ENCODE measurements around the gene CES3.
A peak's percentile ranks its signal among the peaks of the same experiment; 100 is the strongest.

CES3 gene

GRCh38 chr16:67013233-67013822 is 52.3 kb downstream of the CES3 start:
- H3K36me3 ChIP-seq (ENCODE audit: control insufficient read depth, insufficient read depth, low read length), result no peaks in the 10 kb centered on the region
- peaks cover 18% of the 10 kb centered on the region for H3K4me1 ChIP-seq (ENCODE audit: control insufficient read depth, insufficient read depth, low read length, poor library complexity, severe bottlenecking)
- peak overlapping the region; percentile 27 for H3K4me3 ChIP-seq (ENCODE audit: extremely low read depth, insufficient read depth, low read length, poor library complexity, severe bottlenecking)
- H3K27ac ChIP-seq (ENCODE audit: low read depth, low read length, severe bottlenecking), result peak overlapping the region; percentile 72
- H3K9me3 ChIP-seq (ENCODE audit: control insufficient read depth, low read length), result no peaks in the 10 kb centered on the region
- WGBS, 2 experiments (ENCODE audit: insufficient coverage in 2 of 2), result 14 to 26% methylated on average over 13 to 17 of the region's 21 CpGs

GRCh38 chr16:67013823-67014633 is 53.0 kb downstream of the CES3 start:
- H3K4me1 ChIP-seq (ENCODE audit: control insufficient read depth, insufficient read depth, low read length, poor library complexity, severe bottlenecking), result peaks cover 18% of the 10 kb centered on the region
- H3K9me3 ChIP-seq (ENCODE audit: control insufficient read depth, low read length), result no peaks in the 10 kb centered on the region
- H3K36me3 ChIP-seq (ENCODE audit: control insufficient read depth, insufficient read depth, low read length), result no peaks in the 10 kb centered on the region
- peak overlapping the region; percentile 72 for H3K27ac ChIP-seq (ENCODE audit: low read depth, low read length, severe bottlenecking)
- H3K4me3 ChIP-seq (ENCODE audit: extremely low read depth, insufficient read depth, low read length, poor library complexity, severe bottlenecking), result peak overlapping the region; percentile 27
- WGBS, 2 experiments (ENCODE audit: insufficient coverage in 2 of 2), result 4 to 6% methylated on average over 53 to 56 of the region's 70 CpGs

- Histone ChIP-seq H3K36me3 (ENCODE audit: control insufficient read depth, insufficient read depth, low read length) (no peaks in the 10 kb centered on the region), H3K27ac (ENCODE audit: low read depth, low read length, severe bottlenecking) (peak overlapping the region; percentile 72), H3K9me3 (ENCODE audit: control insufficient read depth, low read length) (no peaks in the 10 kb centered on the region), H3K4me3 (ENCODE audit: extremely low read depth, insufficient read depth, low read length, poor library complexity, severe bottlenecking) (peak overlapping the region; percentile 27), H3K4me1 (ENCODE audit: control insufficient read depth, insufficient read depth, low read length, poor library complexity, severe bottlenecking) (peaks cover 18% of the 10 kb centered on the region)
- 70 to 75% methylated on average over 2 to 3 of the region's 6 CpGs for WGBS, 2 experiments (ENCODE audit: insufficient coverage in 2 of 2)
Measured at GRCh38 chr16:67014634-67015312, 53.7 kb downstream of the CES3 start.

GRCh38 chr16:67015313-67015731 is 54.3 kb downstream of the CES3 start:
- Histone ChIP-seq H3K4me3 (ENCODE audit: extremely low read depth, insufficient read depth, low read length, poor library complexity, severe bottlenecking) (no peak overlapping the region), H3K9me3 (ENCODE audit: control insufficient read depth, low read length) (no peaks in the 10 kb centered on the region), H3K4me1 (ENCODE audit: control insufficient read depth, insufficient read depth, low read length, poor library complexity, severe bottlenecking) (peaks cover 18% of the 10 kb centered on the region), H3K36me3 (ENCODE audit: control insufficient read depth, insufficient read depth, low read length) (no peaks in the 10 kb centered on the region), H3K27ac (ENCODE audit: low read depth, low read length, severe bottlenecking) (no peak overlapping the region)
- 93 to 97% methylated on average over 8 of the region's 9 CpGs for WGBS, 2 experiments (ENCODE audit: insufficient coverage in 2 of 2)

- Histone ChIP-seq H3K9me3 (ENCODE audit: control insufficient read depth, low read length) (no peaks in the 10 kb centered on the region), H3K36me3 (ENCODE audit: control insufficient read depth, insufficient read depth, low read length) (no peaks in the 10 kb centered on the region), H3K27ac (ENCODE audit: low read depth, low read length, severe bottlenecking) (no peak overlapping the region), H3K4me1 (ENCODE audit: control insufficient read depth, insufficient read depth, low read length, poor library complexity, severe bottlenecking) (peaks cover 22% of the 10 kb centered on the region), H3K4me3 (ENCODE audit: extremely low read depth, insufficient read depth, low read length, poor library complexity, severe bottlenecking) (no peak overlapping the region)
Measured at GRCh38 chr16:67016143-67016542, 55.1 kb downstream of the CES3 start.

- no peaks in the 10 kb centered on the region for H3K9me3 ChIP-seq (ENCODE audit: control insufficient read depth, low read length)
- 83 to 98% methylated on average over 4 of the region's 5 CpGs for WGBS, 2 experiments (ENCODE audit: insufficient coverage in 2 of 2)
- H3K27ac ChIP-seq (ENCODE audit: low read depth, low read length, severe bottlenecking), result no peak overlapping the region
- H3K4me1 ChIP-seq (ENCODE audit: control insufficient read depth, insufficient read depth, low read length, poor library complexity, severe bottlenecking), result peaks cover 26% of the 10 kb centered on the region
- H3K36me3 ChIP-seq (ENCODE audit: control insufficient read depth, insufficient read depth, low read length), result no peaks in the 10 kb centered on the region
- H3K4me3 ChIP-seq (ENCODE audit: extremely low read depth, insufficient read depth, low read length, poor library complexity, severe bottlenecking), result no peak overlapping the region
Measured at GRCh38 chr16:67016681-67017420, 55.8 kb downstream of the CES3 start.

- H3K9me3 ChIP-seq (ENCODE audit: control insufficient read depth, low read length), result no peaks in the 10 kb centered on the region
- H3K4me1 ChIP-seq (ENCODE audit: control insufficient read depth, insufficient read depth, low read length, poor library complexity, severe bottlenecking), result peaks cover 29% of the 10 kb centered on the region
- no peak overlapping the region for H3K4me3 ChIP-seq (ENCODE audit: extremely low read depth, insufficient read depth, low read length, poor library complexity, severe bottlenecking)
- no peak overlapping the region for H3K27ac ChIP-seq (ENCODE audit: low read depth, low read length, severe bottlenecking)
- WGBS, 2 experiments (ENCODE audit: insufficient coverage in 2 of 2), result 90 to 92% methylated on average over 3 to 4 of the region's 4 CpGs
- no peaks in the 10 kb centered on the region for H3K36me3 ChIP-seq (ENCODE audit: control insufficient read depth, insufficient read depth, low read length)
Measured at GRCh38 chr16:67017421-67017750, 56.3 kb downstream of the CES3 start.

- 26% methylated on average over 6 of the region's 6 CpGs for WGBS, 2 experiments (ENCODE audit: insufficient coverage in 2 of 2)
- no peaks in the 10 kb centered on the region for H3K36me3 ChIP-seq (ENCODE audit: control insufficient read depth, insufficient read depth, low read length)
- H3K27ac ChIP-seq (ENCODE audit: low read depth, low read length, severe bottlenecking), result no peak overlapping the region
- H3K4me3 ChIP-seq (ENCODE audit: extremely low read depth, insufficient read depth, low read length, poor library complexity, severe bottlenecking), result no peak overlapping the region
- peaks cover 35% of the 10 kb centered on the region for H3K4me1 ChIP-seq (ENCODE audit: control insufficient read depth, insufficient read depth, low read length, poor library complexity, severe bottlenecking)
- H3K9me3 ChIP-seq (ENCODE audit: control insufficient read depth, low read length), result no peaks in the 10 kb centered on the region
Measured at GRCh38 chr16:67017810-67018488, 56.9 kb downstream of the CES3 start.

GRCh38 chr16:67019171-67019570 is 58.1 kb downstream of the CES3 start:
- Histone ChIP-seq H3K36me3 (ENCODE audit: control insufficient read depth, insufficient read depth, low read length) (no peaks in the 10 kb centered on the region), H3K9me3 (ENCODE audit: control insufficient read depth, low read length) (no peaks in the 10 kb centered on the region), H3K4me1 (ENCODE audit: control insufficient read depth, insufficient read depth, low read length, poor library complexity, severe bottlenecking) (peaks cover 38% of the 10 kb centered on the region), H3K27ac (ENCODE audit: low read depth, low read length, severe bottlenecking) (no peak overlapping the region), H3K4me3 (ENCODE audit: extremely low read depth, insufficient read depth, low read length, poor library complexity, severe bottlenecking) (no peak overlapping the region)
- 89 to 93% methylated on average over 7 to 8 of the region's 8 CpGs for WGBS, 2 experiments (ENCODE audit: insufficient coverage in 2 of 2)

- Histone ChIP-seq H3K9me3 (ENCODE audit: control insufficient read depth, low read length) (no peaks in the 10 kb centered on the region), H3K4me3 (ENCODE audit: extremely low read depth, insufficient read depth, low read length, poor library complexity, severe bottlenecking) (no peak overlapping the region), H3K4me1 (ENCODE audit: control insufficient read depth, insufficient read depth, low read length, poor library complexity, severe bottlenecking) (peaks cover 43% of the 10 kb centered on the region), H3K36me3 (ENCODE audit: control insufficient read depth, insufficient read depth, low read length) (no peaks in the 10 kb centered on the region), H3K27ac (ENCODE audit: low read depth, low read length, severe bottlenecking) (no peak overlapping the region)
- 88 to 100% methylated on average over 1 of the region's 3 CpGs for WGBS, 2 experiments (ENCODE audit: insufficient coverage in 2 of 2)
Measured at GRCh38 chr16:67021321-67021720, 60.3 kb downstream of the CES3 start.

Data from mesodermal cell (in vitro differentiated cells).